ENCODE measurements around the gene AGPS.

- TF ChIP-seq POLR2A (IDR thresholded peaks at IDR 0.05): no peak
- no peak for TF ChIP-seq POLR2AphosphoS5 (IDR thresholded peaks at IDR 0.05)
- no peak for TF ChIP-seq EP300 (IDR thresholded peaks at IDR 0.05)
- TF ChIP-seq, protein P1, sequence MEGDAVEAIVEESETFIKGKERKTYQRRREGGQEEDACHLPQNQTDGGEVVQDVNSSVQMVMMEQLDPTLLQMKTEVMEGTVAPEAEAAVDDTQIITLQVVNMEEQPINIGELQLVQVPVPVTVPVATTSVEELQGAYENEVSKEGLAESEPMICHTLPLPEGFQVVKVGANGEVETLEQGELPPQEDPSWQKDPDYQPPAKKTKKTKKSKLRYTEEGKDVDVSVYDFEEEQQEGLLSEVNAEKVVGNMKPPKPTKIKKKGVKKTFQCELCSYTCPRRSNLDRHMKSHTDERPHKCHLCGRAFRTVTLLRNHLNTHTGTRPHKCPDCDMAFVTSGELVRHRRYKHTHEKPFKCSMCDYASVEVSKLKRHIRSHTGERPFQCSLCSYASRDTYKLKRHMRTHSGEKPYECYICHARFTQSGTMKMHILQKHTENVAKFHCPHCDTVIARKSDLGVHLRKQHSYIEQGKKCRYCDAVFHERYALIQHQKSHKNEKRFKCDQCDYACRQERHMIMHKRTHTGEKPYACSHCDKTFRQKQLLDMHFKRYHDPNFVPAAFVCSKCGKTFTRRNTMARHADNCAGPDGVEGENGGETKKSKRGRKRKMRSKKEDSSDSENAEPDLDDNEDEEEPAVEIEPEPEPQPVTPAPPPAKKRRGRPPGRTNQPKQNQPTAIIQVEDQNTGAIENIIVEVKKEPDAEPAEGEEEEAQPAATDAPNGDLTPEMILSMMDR (IDR thresholded peaks at IDR 0.05): no peak
Observed at GRCh38 chr2:177532567-177532966, 140.0 kb downstream of the AGPS start.
